ENCODE results near the gene PRR16.

The PRR16 gene

GRCh38 chr5:120463006-120463680, 957 bp upstream of the PRR16 start:
- no peak for ATAC-seq
- TF ChIP-seq RARB (CRISPR knock-in tag; IDR thresholded peaks at IDR 0.05) (no peak), ESRRG (CRISPR knock-in tag; IDR thresholded peaks at IDR 0.05) (no peak), ZFP3 (CRISPR knock-in tag; IDR thresholded peaks at IDR 0.05) (no peak), SNAI2 (CRISPR knock-in tag; IDR thresholded peaks at IDR 0.05) (no peak), ZFP30 (CRISPR knock-in tag; IDR thresholded peaks at IDR 0.05) (no peak), PPARA (CRISPR knock-in tag; IDR thresholded peaks at IDR 0.05; ENCODE audit: borderline replicate concordance) (no peak), TOX (CRISPR knock-in tag; IDR thresholded peaks at IDR 0.05; ENCODE audit: borderline replicate concordance) (no peak), ZNF70 (CRISPR knock-in tag; IDR thresholded peaks at IDR 0.05) (no peak), ZNF565 (CRISPR knock-in tag; conservative IDR thresholded peaks at IDR 0.05; ENCODE audit: low read depth) (no peak), ISL1 (CRISPR knock-in tag; IDR thresholded peaks at IDR 0.05) (no peak)
- TF ChIP-seq, protein P1, sequence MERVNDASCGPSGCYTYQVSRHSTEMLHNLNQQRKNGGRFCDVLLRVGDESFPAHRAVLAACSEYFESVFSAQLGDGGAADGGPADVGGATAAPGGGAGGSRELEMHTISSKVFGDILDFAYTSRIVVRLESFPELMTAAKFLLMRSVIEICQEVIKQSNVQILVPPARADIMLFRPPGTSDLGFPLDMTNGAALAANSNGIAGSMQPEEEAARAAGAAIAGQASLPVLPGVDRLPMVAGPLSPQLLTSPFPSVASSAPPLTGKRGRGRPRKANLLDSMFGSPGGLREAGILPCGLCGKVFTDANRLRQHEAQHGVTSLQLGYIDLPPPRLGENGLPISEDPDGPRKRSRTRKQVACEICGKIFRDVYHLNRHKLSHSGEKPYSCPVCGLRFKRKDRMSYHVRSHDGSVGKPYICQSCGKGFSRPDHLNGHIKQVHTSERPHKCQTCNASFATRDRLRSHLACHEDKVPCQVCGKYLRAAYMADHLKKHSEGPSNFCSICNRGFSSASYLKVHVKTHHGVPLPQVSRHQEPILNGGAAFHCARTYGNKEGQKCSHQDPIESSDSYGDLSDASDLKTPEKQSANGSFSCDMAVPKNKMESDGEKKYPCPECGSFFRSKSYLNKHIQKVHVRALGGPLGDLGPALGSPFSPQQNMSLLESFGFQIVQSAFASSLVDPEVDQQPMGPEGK (CRISPR knock-in tag; IDR thresholded peaks at IDR 0.05; ENCODE audit: borderline replicate concordance): no peak
- TF ChIP-seq, protein P2, sequence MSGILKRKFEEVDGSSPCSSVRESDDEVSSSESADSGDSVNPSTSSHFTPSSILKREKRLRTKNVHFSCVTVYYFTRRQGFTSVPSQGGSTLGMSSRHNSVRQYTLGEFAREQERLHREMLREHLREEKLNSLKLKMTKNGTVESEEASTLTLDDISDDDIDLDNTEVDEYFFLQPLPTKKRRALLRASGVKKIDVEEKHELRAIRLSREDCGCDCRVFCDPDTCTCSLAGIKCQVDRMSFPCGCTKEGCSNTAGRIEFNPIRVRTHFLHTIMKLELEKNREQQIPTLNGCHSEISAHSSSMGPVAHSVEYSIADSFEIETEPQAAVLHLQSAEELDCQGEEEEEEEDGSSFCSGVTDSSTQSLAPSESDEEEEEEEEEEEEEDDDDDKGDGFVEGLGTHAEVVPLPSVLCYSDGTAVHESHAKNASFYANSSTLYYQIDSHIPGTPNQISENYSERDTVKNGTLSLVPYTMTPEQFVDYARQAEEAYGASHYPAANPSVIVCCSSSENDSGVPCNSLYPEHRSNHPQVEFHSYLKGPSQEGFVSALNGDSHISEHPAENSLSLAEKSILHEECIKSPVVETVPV (CRISPR knock-in tag; IDR thresholded peaks at IDR 0.05): no peak

DNA sequence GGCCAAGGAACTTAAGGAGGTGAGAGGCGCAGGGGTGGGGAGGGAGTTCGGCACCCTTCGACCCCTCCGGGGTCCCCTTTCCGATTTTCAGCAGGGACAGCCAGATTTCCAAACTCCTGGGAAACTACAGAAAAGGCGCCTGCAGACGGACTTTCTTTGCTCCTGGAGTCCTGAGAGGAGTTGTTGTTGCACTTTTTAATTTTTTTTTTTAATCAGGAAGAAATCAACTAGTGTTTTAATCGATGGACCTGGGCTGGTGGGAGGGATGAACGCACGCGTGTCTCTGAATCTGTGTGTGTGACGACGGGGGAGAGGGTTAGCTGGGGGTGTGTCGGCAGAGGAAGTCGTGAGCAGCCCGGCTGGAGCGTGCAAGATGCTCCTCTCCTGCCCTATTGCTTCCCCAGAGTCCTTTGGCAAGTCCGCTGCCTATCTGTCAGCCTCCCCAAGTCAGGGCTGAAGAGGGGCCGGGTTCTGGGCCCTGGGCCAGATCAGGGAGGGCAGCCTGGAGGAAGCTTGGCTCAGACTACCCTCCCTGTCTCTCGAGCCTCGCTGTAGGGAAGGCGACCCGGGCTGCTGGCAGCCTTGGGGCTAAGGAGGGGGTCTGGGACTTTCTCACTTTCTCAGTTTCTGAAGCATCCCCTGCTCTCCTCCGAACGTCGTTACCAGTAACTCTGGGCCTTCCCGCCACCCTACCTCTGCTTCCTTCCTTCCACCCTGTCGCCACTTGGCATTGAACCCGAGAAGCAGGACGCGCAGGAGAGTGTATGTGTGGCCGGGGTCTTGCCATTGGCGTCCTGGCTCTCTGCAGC, 731 bp downstream of the PRR16 start:
- peak; percentile 62; the same call in 1 of the 2 replicates for TF ChIP-seq ZNF70 (CRISPR knock-in tag; IDR thresholded peaks at IDR 0.05)
- no peak for TF ChIP-seq ARNTL (CRISPR knock-in tag; IDR thresholded peaks at IDR 0.05; ENCODE audit: borderline replicate concordance, low read depth)
- peak; percentile 73 for ATAC-seq

GRCh38 chr5:120465436-120465961, 1.4 kb downstream of the PRR16 start:
- ATAC-seq: peak; percentile 65
- TF ChIP-seq ZFP30 (CRISPR knock-in tag; IDR thresholded peaks at IDR 0.05) (no peak), OSR1 (CRISPR knock-in tag; IDR thresholded peaks at IDR 0.05) (no peak), ISL1 (CRISPR knock-in tag; IDR thresholded peaks at IDR 0.05) (no peak), PPARA (CRISPR knock-in tag; IDR thresholded peaks at IDR 0.05; ENCODE audit: borderline replicate concordance) (no peak), CREB5 (CRISPR knock-in tag; IDR thresholded peaks at IDR 0.05; ENCODE audit: low read depth) (no peak), BACH2 (CRISPR knock-in tag; IDR thresholded peaks at IDR 0.05; ENCODE audit: borderline replicate concordance) (no peak), ZNF70 (CRISPR knock-in tag; IDR thresholded peaks at IDR 0.05) (no peak)
- TF ChIP-seq, protein P2 (CRISPR knock-in tag; IDR thresholded peaks at IDR 0.05): no peak
- TF ChIP-seq, protein P1 (CRISPR knock-in tag; IDR thresholded peaks at IDR 0.05; ENCODE audit: borderline replicate concordance): no peak
